PFSK-1 (cell line): ENCODE data around the gene CHD6.

Source experiments
- FOXP2 ChIP-seq: optimal IDR thresholded peaks from 2 replicates; pipeline ENCODE3; 2011; ENCODE audit warnings: borderline replicate concordance, control low read depth, inconsistent platforms; ENCODE audit not compliant: insufficient read depth; ENCODE audit errors: extremely low read length, extremely low read depth
- POLR2AphosphoS5 ChIP-seq: IDR thresholded peaks from 2 replicates; pipeline ENCODE4 v1.6.1; 2012; ENCODE audit warnings: low read depth, mild to moderate bottlenecking, control low read depth, low read length, moderate library complexity
- REST ChIP-seq, 2 experiments: IDR thresholded peaks; 2 replicates each; pipeline versions ENCODE4 v1.6.1 to v1.8.0; 2011 to 2012; ENCODE audit warnings: low read depth in 2 of 2, low read length in 2 of 2, control low read depth in 1 of 2, inconsistent platforms in 1 of 2, mild to moderate bottlenecking in 1 of 2, moderate library complexity in 1 of 2; ENCODE audit not compliant: insufficient read depth in 1 of 2
- SIN3A ChIP-seq: IDR thresholded peaks from 2 replicates; pipeline ENCODE4 v1.6.1; 2012; ENCODE audit warnings: mild to moderate bottlenecking, low read length, moderate library complexity, borderline replicate concordance; ENCODE audit not compliant: insufficient read depth
- TAF1 ChIP-seq: IDR thresholded peaks from 2 replicates; pipeline ENCODE4 v1.6.1; 2012; ENCODE audit warnings: low read length, control low read depth, borderline replicate concordance; ENCODE audit not compliant: insufficient read depth

The CHD6 gene

GRCh38 chr20:41499961-41500725 lies 118.0 kb downstream of the CHD6 start:
- TF ChIP-seq POLR2AphosphoS5 (no peak), REST (IDR thresholded peaks at IDR 0.05; ENCODE audit: insufficient read depth in 1 of 2, low read depth in 2 of 2, low read length in 2 of 2) (no peak), SIN3A (no peak), FOXP2 (no peak), TAF1 (no peak)

- TF ChIP-seq POLR2AphosphoS5 (no peak), FOXP2 (no peak), SIN3A (no peak), TAF1 (no peak), REST (IDR thresholded peaks at IDR 0.05; ENCODE audit: insufficient read depth in 1 of 2, low read depth in 2 of 2, low read length in 2 of 2) (no peak)
Measured at GRCh38 chr20:41499064-41499463, 119.1 kb downstream of the CHD6 start.

GRCh38 chr20:41497186-41497895 lies 120.8 kb downstream of the CHD6 start:
- no peak for TF ChIP-seq TAF1
- TF ChIP-seq POLR2AphosphoS5, result no peak
- no peak for TF ChIP-seq REST (IDR thresholded peaks at IDR 0.05; ENCODE audit: insufficient read depth in 1 of 2, low read depth in 2 of 2, low read length in 2 of 2)
- no peak for TF ChIP-seq FOXP2
- TF ChIP-seq SIN3A, result no peak

- TF ChIP-seq POLR2AphosphoS5 (no peak), SIN3A (no peak), FOXP2 (no peak), REST (IDR thresholded peaks at IDR 0.05; ENCODE audit: insufficient read depth in 1 of 2, low read depth in 2 of 2, low read length in 2 of 2) (no peak), TAF1 (no peak)
Measured at GRCh38 chr20:41494451-41494850, 123.7 kb downstream of the CHD6 start.
